CD4-positive, alpha-beta T cell treated with Interleukin-4 for 1 hour (primary cell): ENCODE results near the gene FMOD.

ENCODE experiments used
- DNase-seq, 2 donors: peaks; one replicate each; pipeline ENCODE4 v3.0.0-alpha.2; 2020 to 2022

Gene FMOD

GRCh38 chr1:203360547-203361185 is 9.7 kb upstream of the FMOD start:
- DNase-seq = no peak

- no peak for DNase-seq
Measured at GRCh38 chr1:203359010-203359571, 8.2 kb upstream of the FMOD start.

GRCh38 chr1:203354246-203354645 is 3.3 kb upstream of the FMOD start:
- DNase-seq = no peak

- no peak for DNase-seq
Measured at GRCh38 chr1:203353486-203353885, 2.6 kb upstream of the FMOD start.

- no peak for DNase-seq
Measured at GRCh38 chr1:203349773-203350524, 973 bp downstream of the FMOD start.

- no peak for DNase-seq
Measured at GRCh38 chr1:203349166-203349565, 1.8 kb downstream of the FMOD start.

- DNase-seq = no peak
Measured at GRCh38 chr1:203346769-203347102, 4.2 kb downstream of the FMOD start.

- DNase-seq = no peak
Measured at GRCh38 chr1:203346060-203346768, 4.7 kb downstream of the FMOD start.

- no peak for DNase-seq
Measured at GRCh38 chr1:203343956-203344754, 6.8 kb downstream of the FMOD start.

- DNase-seq = peak; percentile 40 to 53
Measured at GRCh38 chr1:203342192-203342940, 8.6 kb downstream of the FMOD start.

GRCh38 chr1:203340112-203340790 is 10.7 kb downstream of the FMOD start:
- peak; percentile 71 to 75 for DNase-seq

GRCh38 chr1:203338335-203339036 is 12.4 kb downstream of the FMOD start:
- DNase-seq = peak; percentile 75 to 76

- no peak for DNase-seq
Measured at GRCh38 chr1:203336097-203336496, 14.8 kb downstream of the FMOD start.

GRCh38 chr1:203335503-203335902 is 15.4 kb downstream of the FMOD start:
- no peak for DNase-seq

- DNase-seq = no peak
Measured at GRCh38 chr1:203331224-203331623, 19.7 kb downstream of the FMOD start.

- no peak for DNase-seq
Measured at GRCh38 chr1:203328714-203329122, 22.2 kb downstream of the FMOD start.

- DNase-seq = peak; percentile 85 to 87
Measured at GRCh38 chr1:203327684-203328457, 23.1 kb downstream of the FMOD start.

GRCh38 chr1:203326830-203327683 is 23.9 kb downstream of the FMOD start:
- peak; percentile 94 for DNase-seq
